Measurements from ENCODE around the gene FXR2. TPM values are rescaled to one million over a fixed set of nuclear protein-coding genes. Genes with fewer than 3 reads are reported as not detected.

Gene FXR2
- total and polyA plus RNA-seq, 9 of the 15 experiments (the other 6 are each of a cell fraction or from before 2014, with no cell fraction given): 2.0 to 49.3 (median 24.5) TPM

DNA sequence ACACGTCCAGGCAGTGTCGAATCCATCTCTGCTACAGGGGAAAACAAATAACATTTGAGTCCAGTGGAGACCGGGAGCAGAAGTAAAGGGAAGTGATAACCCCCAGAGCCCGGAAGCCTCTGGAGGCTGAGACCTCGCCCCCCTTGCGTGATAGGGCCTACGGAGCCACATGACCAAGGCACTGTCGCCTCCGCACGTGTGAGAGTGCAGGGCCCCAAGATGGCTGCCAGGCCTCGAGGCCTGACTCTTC lies 42.4 kb downstream of the FXR2 start (continued):
- TF ChIP-seq, protein P1, sequence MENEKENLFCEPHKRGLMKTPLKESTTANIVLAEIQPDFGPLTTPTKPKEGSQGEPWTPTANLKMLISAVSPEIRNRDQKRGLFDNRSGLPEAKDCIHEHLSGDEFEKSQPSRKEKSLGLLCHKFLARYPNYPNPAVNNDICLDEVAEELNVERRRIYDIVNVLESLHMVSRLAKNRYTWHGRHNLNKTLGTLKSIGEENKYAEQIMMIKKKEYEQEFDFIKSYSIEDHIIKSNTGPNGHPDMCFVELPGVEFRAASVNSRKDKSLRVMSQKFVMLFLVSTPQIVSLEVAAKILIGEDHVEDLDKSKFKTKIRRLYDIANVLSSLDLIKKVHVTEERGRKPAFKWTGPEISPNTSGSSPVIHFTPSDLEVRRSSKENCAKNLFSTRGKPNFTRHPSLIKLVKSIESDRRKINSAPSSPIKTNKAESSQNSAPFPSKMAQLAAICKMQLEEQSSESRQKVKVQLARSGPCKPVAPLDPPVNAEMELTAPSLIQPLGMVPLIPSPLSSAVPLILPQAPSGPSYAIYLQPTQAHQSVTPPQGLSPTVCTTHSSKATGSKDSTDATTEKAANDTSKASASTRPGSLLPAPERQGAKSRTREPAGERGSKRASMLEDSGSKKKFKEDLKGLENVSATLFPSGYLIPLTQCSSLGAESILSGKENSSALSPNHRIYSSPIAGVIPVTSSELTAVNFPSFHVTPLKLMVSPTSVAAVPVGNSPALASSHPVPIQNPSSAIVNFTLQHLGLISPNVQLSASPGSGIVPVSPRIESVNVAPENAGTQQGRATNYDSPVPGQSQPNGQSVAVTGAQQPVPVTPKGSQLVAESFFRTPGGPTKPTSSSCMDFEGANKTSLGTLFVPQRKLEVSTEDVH (IDR thresholded peaks at IDR 0.05; ENCODE audit: low read depth, partially characterized antibody): peak; percentile 79
- TF ChIP-seq TAF1 (IDR thresholded peaks at IDR 0.05; ENCODE audit: control insufficient read depth, extremely low read depth, insufficient read depth, low read length, severe bottlenecking) (no peak), ZNF57 (CRISPR knock-in tag; IDR thresholded peaks at IDR 0.05) (no peak), RAD51 (IDR thresholded peaks at IDR 0.05; ENCODE audit: borderline replicate concordance, low read depth) (peak; percentile 93), SNRNP70 (optimal IDR thresholded peaks at IDR 0.05; ENCODE audit: low read depth, low read length) (no peak), ZBED1 (IDR thresholded peaks at IDR 0.05) (no peak), ZNF445 (CRISPR knock-in tag; IDR thresholded peaks at IDR 0.05; ENCODE audit: low read depth) (no peak), BRF1 (IDR thresholded peaks at IDR 0.05; ENCODE audit: borderline replicate concordance, extremely low read depth, insufficient read length) (no peak), U2AF1 (optimal IDR thresholded peaks at IDR 0.05; ENCODE audit: low read depth, low read length) (no peak), COPS2 (conservative IDR thresholded peaks at IDR 0.05) (no peak), TAF9B (IDR thresholded peaks at IDR 0.05; ENCODE audit: partially characterized antibody) (no peak), ARID3B (CRISPR knock-in tag; IDR thresholded peaks at IDR 0.05; ENCODE audit: borderline replicate concordance) (no peak), SREBF2 (CRISPR knock-in tag; IDR thresholded peaks at IDR 0.05) (no peak), L3MBTL2 (IDR thresholded peaks at IDR 0.05) (peak; percentile 99), TCF7L2 (IDR thresholded peaks at IDR 0.05; ENCODE audit: low read depth, low read length) (no peak), DPF2 (IDR thresholded peaks at IDR 0.05) (no peak), EZH2 (IDR thresholded peaks at IDR 0.05; ENCODE audit: borderline replicate concordance, low read depth, low read length) (no peak), THRAP3 (IDR thresholded peaks at IDR 0.05; ENCODE audit: borderline replicate concordance) (no peak)
- TF ChIP-seq, protein P2, sequence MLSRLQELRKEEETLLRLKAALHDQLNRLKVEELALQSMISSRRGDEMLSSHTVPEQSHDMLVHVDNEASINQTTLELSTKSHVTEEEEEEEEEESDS (CRISPR knock-in tag; IDR thresholded peaks at IDR 0.05): no peak
- TF ChIP-seq, protein P3, sequence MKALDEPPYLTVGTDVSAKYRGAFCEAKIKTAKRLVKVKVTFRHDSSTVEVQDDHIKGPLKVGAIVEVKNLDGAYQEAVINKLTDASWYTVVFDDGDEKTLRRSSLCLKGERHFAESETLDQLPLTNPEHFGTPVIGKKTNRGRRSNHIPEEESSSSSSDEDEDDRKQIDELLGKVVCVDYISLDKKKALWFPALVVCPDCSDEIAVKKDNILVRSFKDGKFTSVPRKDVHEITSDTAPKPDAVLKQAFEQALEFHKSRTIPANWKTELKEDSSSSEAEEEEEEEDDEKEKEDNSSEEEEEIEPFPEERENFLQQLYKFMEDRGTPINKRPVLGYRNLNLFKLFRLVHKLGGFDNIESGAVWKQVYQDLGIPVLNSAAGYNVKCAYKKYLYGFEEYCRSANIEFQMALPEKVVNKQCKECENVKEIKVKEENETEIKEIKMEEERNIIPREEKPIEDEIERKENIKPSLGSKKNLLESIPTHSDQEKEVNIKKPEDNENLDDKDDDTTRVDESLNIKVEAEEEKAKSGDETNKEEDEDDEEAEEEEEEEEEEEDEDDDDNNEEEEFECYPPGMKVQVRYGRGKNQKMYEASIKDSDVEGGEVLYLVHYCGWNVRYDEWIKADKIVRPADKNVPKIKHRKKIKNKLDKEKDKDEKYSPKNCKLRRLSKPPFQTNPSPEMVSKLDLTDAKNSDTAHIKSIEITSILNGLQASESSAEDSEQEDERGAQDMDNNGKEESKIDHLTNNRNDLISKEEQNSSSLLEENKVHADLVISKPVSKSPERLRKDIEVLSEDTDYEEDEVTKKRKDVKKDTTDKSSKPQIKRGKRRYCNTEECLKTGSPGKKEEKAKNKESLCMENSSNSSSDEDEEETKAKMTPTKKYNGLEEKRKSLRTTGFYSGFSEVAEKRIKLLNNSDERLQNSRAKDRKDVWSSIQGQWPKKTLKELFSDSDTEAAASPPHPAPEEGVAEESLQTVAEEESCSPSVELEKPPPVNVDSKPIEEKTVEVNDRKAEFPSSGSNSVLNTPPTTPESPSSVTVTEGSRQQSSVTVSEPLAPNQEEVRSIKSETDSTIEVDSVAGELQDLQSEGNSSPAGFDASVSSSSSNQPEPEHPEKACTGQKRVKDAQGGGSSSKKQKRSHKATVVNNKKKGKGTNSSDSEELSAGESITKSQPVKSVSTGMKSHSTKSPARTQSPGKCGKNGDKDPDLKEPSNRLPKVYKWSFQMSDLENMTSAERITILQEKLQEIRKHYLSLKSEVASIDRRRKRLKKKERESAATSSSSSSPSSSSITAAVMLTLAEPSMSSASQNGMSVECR (CRISPR knock-in tag; IDR thresholded peaks at IDR 0.05): peak; percentile 81; the same call in 1 of the 2 replicates
- TF ChIP-seq, protein P4, sequence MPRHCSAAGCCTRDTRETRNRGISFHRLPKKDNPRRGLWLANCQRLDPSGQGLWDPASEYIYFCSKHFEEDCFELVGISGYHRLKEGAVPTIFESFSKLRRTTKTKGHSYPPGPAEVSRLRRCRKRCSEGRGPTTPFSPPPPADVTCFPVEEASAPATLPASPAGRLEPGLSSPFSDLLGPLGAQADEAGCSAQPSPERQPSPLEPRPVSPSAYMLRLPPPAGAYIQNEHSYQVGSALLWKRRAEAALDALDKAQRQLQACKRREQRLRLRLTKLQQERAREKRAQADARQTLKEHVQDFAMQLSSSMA (CRISPR knock-in tag; IDR thresholded peaks at IDR 0.05): no peak

All from K562 (cell line).